Heart left ventricle (tissue), 16 donors: ENCODE results near the gene TRPM2. TPM values are rescaled to one million over a fixed set of nuclear protein-coding genes. Genes with fewer than 3 reads are reported as not detected.

Source experiments
- ATAC-seq, 4 donors: fragments of 200-7000 bp; cut with Tn5 transposase; one replicate each; pipeline ENCODE4 v1.9.1; 2020 to 2022; ENCODE audit warnings: moderate library complexity in 4 of 4, mild to moderate bottlenecking in 3 of 4, moderate number of reproducible peaks in 1 of 4
- DNase-seq, 5 donors: peaks; one replicate each; pipeline ENCODE4 v3.0.0-alpha.2; 2020
- H3K27ac ChIP-seq, 12 donors: fragments of 200-600 bp; sonication (generic) in 4 of 12; one replicate each; pipeline versions ENCODE4 v1.5.0 to v1.8.0; 2016 to 2022; ENCODE audit warnings: mild to moderate bottlenecking in 2 of 12
- H3K27me3 ChIP-seq, 9 donors: fragments of 200-600 bp; sonication (generic) in 2 of 9; one replicate each; pipeline versions ENCODE4 v1.5.1 to v1.8.0; 2016 to 2022; ENCODE audit warnings: mild to moderate bottlenecking in 3 of 9
- H3K36me3 ChIP-seq, 9 donors: fragments of 200-600 bp; sonication (generic) in 2 of 9; one replicate each; pipeline versions ENCODE4 v1.5.0 to v1.8.0; 2018 to 2022; ENCODE audit warnings: mild to moderate bottlenecking in 2 of 9
- H3K4me1 ChIP-seq, 12 donors: fragments of 200-600 bp; sonication (generic) in 4 of 12; one replicate each; pipeline versions ENCODE4 v1.5.0 to v1.8.0; 2016 to 2022; ENCODE audit warnings: mild to moderate bottlenecking in 3 of 12
- H3K4me3 ChIP-seq, 12 donors: fragments of 200-600 bp; sonication (generic) in 4 of 12; one replicate each; pipeline versions ENCODE4 v1.5.0 to v1.8.0; 2017 to 2022; ENCODE audit warnings: mild to moderate bottlenecking in 9 of 12, moderate library complexity in 4 of 12
- H3K9me3 ChIP-seq, 12 donors: fragments of 200-600 bp; sonication (generic) in 4 of 12; one replicate each; pipeline versions ENCODE4 v1.5.0 to v1.8.0; 2016 to 2022; ENCODE audit warnings: mild to moderate bottlenecking in 1 of 12
- POLR2A ChIP-seq, 2 donors: fragments of 450-650 bp; IDR thresholded peaks; one replicate each; pipeline ENCODE4 v1.6.1; 2017; ENCODE audit warnings: antibody characterized with exemption in 2 of 2, mild to moderate bottlenecking in 2 of 2, moderate library complexity in 2 of 2
- WGBS, 4 donors: extraction: QIAGEN DNeasy Blood & Tissue Kit in 2 of 4; methylation state at CpG; one replicate each; pipeline versions ENCODE4 v1.1.5 to v1.1.7; 2013 to 2018; 5-methylcytosine and 5-hydroxymethylcytosine counted together
- intact Hi-C, 10 donors: fragments of 100-400 bp; cut with DNase I; formaldehyde crosslinking; loops; one replicate each; pipeline versions ENCODE4 v1.11.1 to v1.14.2; 2022
- polyA plus RNA-seq, 2 donors: library from polyadenylated mRNA; stranded (reverse); fragments of 200-250 nt; gene quantifications; one replicate each; pipeline ENCODE4 v1.2.3, GENCODE V29; 2013
- total RNA-seq, 9 donors: library from RNA; depleted of rRNA in 2 of 9; stranded (reverse); fragments of >200 nt in 2 of 9; fragmentation: NEBNext Ultra II Directional in 3 of 9; extraction: Animal tissue kit (Norgen Biotek cat#: 25700) in 3 of 9; gene quantifications; one replicate each; pipeline versions ENCODE4 v1.1.0 to v1.2.4, GENCODE V29; 2016 to 2023
- TF ChIP-seq, protein P1 (sequence below), 12 donors: fragments of 200-600 bp; sonication (generic) in 4 of 12; IDR thresholded peaks; one replicate each; pipeline versions ENCODE4 v1.5.0 to v1.8.0; 2018 to 2022; ENCODE audit warnings: antibody characterized with exemption in 12 of 12, mild to moderate bottlenecking in 5 of 12
- donor health status: ischemic (EF 13 %, LVEDD 7.1; RV severe dilation, severe dysfunction).
- donor health status: healthy with polysubstance abuse.
- donor health status: DM: no; HTN: yes; CAD: no.
- donor health status: DM: no; HTN: no; CAD: no.
- donor health status: ischemic (EF 25% LVEDD 6.9; RV normal size, moderate dysfunction).
- donor health status: ischemic (EF 25% LVEDD 5.7; RV mildly dilated, moderate dysfunction).
- donor health status: healthy.
- donor health status: DM: yes; HTN: yes; CAD: no.
- donor health status: ischemic (EF 35%, LVEDD 5.7; RV mildly dilated, moderate dysfunction).
- donor health status: nonischemic (EF 11% LVEDD 7.7; RV severe dilation, severe dysfunction).
- donor health status: DM: yes; HTN: yes; CAD: no.
- donor health status: PGD.
- donor health status: ischemic (EF 29% LVEDD 5.4; RV normal size, mild dysfunction).
- donor health status: nonischemic (EF 23%, LVEDD 6.1; RV moderate dilation, normal function).

TRPM2 gene
- total and polyA plus RNA-seq, 11 donors = 0.66 to 20.5 (median 1.2) TPM

DNA sequence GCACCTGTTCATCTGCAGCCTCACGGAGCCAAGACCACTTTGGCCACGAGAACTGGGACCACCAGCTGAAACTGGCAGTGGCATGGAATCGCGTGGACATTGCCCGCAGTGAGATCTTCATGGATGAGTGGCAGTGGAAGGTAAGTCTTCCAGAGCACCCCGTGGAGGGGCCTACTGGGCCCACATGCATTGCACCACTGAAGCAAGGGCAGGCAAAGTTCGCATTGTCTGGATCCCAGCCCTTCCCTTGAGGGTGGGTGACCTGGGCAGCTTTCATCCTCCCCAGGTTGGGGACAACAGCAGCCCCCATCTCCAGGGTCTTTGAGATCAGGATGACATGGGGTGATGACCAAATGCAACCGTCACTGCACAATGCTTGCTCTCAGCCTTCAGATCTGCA lies 37.5 kb downstream of the TRPM2 start:
- 88 to 94% (median 89%) methylated on average over 7 to 8 of the region's 8 CpGs for WGBS, 4 donors

DNA sequence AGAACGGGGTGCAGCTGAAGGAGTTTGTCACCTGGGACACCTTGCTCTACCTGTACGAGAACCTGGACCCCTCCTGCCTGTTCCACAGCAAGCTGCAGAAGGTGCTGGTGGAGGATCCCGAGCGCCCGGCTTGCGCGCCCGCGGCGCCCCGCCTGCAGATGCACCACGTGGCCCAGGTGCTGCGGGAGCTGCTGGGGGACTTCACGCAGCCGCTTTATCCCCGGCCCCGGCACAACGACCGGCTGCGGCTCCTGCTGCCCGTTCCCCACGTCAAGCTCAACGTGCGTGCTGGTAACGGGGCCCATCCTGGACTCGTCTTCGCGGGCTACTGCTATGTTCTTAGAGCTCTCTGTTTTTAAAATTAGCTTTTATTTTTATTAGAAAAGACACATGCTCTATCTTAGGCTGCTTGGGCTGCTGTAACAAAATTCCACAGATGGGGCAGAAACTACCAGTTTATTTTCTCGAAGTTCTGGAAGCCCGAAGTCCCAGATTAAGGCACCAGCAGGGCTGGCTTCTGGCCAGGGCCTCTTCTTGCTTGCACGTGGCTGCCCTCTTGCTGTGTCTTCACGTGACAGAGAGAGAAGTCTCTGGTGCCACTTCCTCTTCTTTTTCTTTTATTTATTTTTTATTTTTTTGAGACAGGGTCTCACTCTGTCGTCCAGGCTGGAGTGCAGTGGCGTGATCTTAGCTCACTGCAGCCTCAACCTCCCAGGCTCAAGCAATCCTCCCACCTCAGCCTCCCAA lies 38.1 kb downstream of the TRPM2 start:
- intact Hi-C loops = no loop called here
- peaks cover 0 to 43% (median 7%) of the 10 kb centered on the region in 12 donors for H3K9me3 ChIP-seq
- peaks cover 0 to 4% (median 0%) of the 10 kb centered on the region in 12 donors for H3K4me1 ChIP-seq
- peaks cover 0 to 27% (median 0%) of the 10 kb centered on the region in 9 donors for H3K27me3 ChIP-seq
- WGBS, 4 donors = 48 to 60% (median 53%) methylated on average over 21 to 34 of the region's 34 CpGs
- DNase-seq = peak; percentile 45 to 88 (median 65)
- H3K36me3 ChIP-seq = peaks cover 0 to 10% (median 0%) of the 10 kb centered on the region in 9 donors
- no peak overlapping the region for H3K27ac ChIP-seq
- ATAC-seq = no peak
- H3K4me3 ChIP-seq = no peak overlapping the region
- TF ChIP-seq, protein P1, sequence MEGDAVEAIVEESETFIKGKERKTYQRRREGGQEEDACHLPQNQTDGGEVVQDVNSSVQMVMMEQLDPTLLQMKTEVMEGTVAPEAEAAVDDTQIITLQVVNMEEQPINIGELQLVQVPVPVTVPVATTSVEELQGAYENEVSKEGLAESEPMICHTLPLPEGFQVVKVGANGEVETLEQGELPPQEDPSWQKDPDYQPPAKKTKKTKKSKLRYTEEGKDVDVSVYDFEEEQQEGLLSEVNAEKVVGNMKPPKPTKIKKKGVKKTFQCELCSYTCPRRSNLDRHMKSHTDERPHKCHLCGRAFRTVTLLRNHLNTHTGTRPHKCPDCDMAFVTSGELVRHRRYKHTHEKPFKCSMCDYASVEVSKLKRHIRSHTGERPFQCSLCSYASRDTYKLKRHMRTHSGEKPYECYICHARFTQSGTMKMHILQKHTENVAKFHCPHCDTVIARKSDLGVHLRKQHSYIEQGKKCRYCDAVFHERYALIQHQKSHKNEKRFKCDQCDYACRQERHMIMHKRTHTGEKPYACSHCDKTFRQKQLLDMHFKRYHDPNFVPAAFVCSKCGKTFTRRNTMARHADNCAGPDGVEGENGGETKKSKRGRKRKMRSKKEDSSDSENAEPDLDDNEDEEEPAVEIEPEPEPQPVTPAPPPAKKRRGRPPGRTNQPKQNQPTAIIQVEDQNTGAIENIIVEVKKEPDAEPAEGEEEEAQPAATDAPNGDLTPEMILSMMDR (IDR thresholded peaks at IDR 0.05) = no peak
- no peak for TF ChIP-seq POLR2A (IDR thresholded peaks at IDR 0.05)

More for the DNA sequence above, 37.5 kb downstream of the TRPM2 start:
- peaks cover 0 to 10% (median 0%) of the 10 kb centered on the region in 9 donors for H3K36me3 ChIP-seq
- peaks cover 0 to 27% (median 0%) of the 10 kb centered on the region in 9 donors for H3K27me3 ChIP-seq
- no peak for DNase-seq
- H3K9me3 ChIP-seq = peaks cover 0 to 50% (median 12%) of the 10 kb centered on the region in 12 donors
- no peak overlapping the region for H3K4me3 ChIP-seq
- intact Hi-C loops = no loop called here
- peaks cover 0 to 4% (median 0%) of the 10 kb centered on the region in 12 donors for H3K4me1 ChIP-seq
- TF ChIP-seq, protein P1 (IDR thresholded peaks at IDR 0.05) = no peak
- TF ChIP-seq POLR2A (IDR thresholded peaks at IDR 0.05) = no peak
- no peak overlapping the region for H3K27ac ChIP-seq
- ATAC-seq = no peak

DNA sequence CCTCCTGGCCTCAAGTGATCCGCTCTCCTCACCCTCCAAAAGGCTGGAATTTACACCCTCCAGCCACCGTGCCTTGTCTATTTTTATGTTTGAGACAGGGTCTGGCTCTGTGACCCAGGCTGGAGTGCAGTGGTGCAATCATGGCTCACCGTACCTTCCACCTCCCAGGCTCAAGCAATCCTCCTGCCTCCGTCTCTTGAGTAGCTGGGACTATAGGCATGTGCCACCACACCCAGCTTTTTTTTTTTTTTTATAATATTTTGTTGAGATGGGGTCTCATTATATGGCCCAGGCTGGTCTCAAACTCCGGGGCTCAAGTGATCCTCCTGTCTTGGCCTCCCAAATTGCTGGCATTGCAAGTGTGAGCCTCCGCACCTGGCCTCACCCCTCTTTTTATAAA lies 38.8 kb downstream of the TRPM2 start:
- WGBS, 4 donors = 74 to 84% (median 82%) methylated on average over 6 of the region's 6 CpGs
- no peak overlapping the region for H3K4me3 ChIP-seq
- peaks cover 0 to 4% (median 0%) of the 10 kb centered on the region in 12 donors for H3K4me1 ChIP-seq
- intact Hi-C loops = no loop called here
- no peak for TF ChIP-seq POLR2A (IDR thresholded peaks at IDR 0.05)
- TF ChIP-seq, protein P1 (IDR thresholded peaks at IDR 0.05) = no peak
- peaks cover 0 to 37% (median 1%) of the 10 kb centered on the region in 12 donors for H3K9me3 ChIP-seq
- no peak overlapping the region for H3K27ac ChIP-seq
- peaks cover 0 to 10% (median 0%) of the 10 kb centered on the region in 9 donors for H3K36me3 ChIP-seq
- DNase-seq (no peak), ATAC-seq (no peak)
- H3K27me3 ChIP-seq = peaks cover 0 to 27% (median 0%) of the 10 kb centered on the region in 9 donors

DNA sequence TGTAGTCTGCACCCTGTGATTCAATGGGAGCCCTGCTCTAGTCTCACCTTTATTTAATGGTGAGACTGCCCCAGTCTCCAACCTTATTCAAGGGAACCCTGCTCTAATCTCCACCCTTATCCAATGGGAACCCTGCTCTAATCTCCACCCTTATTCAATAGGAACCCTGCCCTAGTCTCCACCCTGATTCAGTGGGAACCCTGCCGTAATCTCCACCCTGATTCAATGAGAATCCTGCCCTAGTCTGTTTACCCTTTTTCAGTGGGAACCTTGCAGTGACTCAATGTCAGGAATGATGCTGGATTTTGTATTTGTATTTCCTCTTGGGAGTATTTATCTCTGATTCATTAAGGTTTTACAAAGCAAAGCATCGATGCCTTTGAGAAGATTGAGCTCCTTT lies 39.5 kb downstream of the TRPM2 start:
- intact Hi-C loops = no loop called here
- DNase-seq = no peak
- H3K27me3 ChIP-seq = peaks cover 0 to 27% (median 0%) of the 10 kb centered on the region in 9 donors
- TF ChIP-seq POLR2A (IDR thresholded peaks at IDR 0.05) = no peak
- TF ChIP-seq, protein P1 (IDR thresholded peaks at IDR 0.05) = no peak
- peaks cover 0 to 30% (median 0%) of the 10 kb centered on the region in 12 donors for H3K9me3 ChIP-seq
- peaks cover 0 to 4% (median 0%) of the 10 kb centered on the region in 12 donors for H3K4me1 ChIP-seq
- H3K4me3 ChIP-seq = no peak overlapping the region
- no peak for ATAC-seq
- H3K36me3 ChIP-seq = peaks cover 0 to 10% (median 0%) of the 10 kb centered on the region in 9 donors
- no peak overlapping the region for H3K27ac ChIP-seq
- WGBS, 4 donors = 50 to 83% (median 71%) methylated on average over 2 of the region's 2 CpGs
